ENCODE measurements around the gene PPM1G.
A peak's percentile ranks its signal among the peaks of the same experiment; 100 is the strongest.

The PPM1G gene

DNA sequence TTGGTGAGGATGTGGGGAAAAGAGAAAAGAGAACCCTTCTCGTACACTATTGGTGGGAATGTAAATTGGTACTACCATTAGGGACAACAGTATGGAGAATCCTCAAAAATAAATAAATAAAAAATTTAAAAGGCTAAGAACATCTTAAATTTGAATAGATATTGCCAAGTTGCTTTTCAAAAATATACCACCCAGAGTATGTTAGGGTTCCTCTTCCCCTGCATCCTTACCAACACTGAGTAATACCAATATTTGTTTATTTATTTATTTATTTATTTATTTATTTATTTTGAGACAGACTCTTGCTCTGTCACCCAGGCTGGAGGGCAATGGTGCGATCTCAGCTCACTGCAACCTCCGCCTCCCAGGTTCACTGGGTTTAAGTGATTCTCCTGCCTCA is 13.6 kb upstream of the PPM1G start:
- H3K27ac ChIP-seq = no peak overlapping the region
- H3K9me3 ChIP-seq (ENCODE audit: low read depth, low read length) = no peaks in the 10 kb centered on the region
- TF ChIP-seq POLR2AphosphoS5 (IDR thresholded peaks at IDR 0.05; ENCODE audit: borderline replicate concordance, low read depth, low read length) (no peak), EZH2 (IDR thresholded peaks at IDR 0.05) (no peak), FOXP2 (optimal IDR thresholded peaks at IDR 0.05; ENCODE audit: control extremely low read depth, extremely low read length, insufficient read depth) (no peak)
- no peak overlapping the region for H3K9ac ChIP-seq (ENCODE audit: insufficient read length)
- no peak overlapping the region for H3K4me3 ChIP-seq
- no peaks in the 10 kb centered on the region for H3K36me3 ChIP-seq (ENCODE audit: insufficient read depth, low read length)
- no peak for DNase-seq (ENCODE audit: low read depth, low spot score)

DNA sequence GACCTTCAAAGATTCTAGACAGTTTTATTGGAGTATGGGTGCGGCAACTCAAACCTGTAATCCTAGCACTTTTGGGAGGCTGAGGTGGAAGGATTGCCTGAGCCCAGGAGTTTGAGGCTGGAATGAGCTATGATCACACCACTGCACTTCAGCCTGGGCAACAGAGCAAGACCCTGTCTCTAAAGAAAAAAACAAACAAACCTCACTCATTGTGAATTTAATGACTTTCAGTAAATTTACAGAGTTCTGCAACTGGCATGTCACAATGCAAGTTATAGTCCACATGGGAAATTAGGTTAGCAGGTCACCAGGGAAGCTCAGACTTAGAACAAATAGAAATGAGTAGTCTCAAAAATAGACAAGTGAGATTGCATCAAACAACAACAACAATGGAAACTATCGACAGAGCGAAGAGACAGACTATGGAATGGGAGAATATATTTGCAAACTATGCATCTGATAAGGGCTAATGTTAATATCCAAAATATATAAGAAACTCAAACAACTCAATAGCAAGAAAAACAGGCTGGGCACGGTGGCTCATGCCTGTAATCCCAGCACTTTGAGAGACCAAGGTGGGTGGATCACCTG is 12.4 kb upstream of the PPM1G start:
- DNase-seq (ENCODE audit: low read depth, low spot score) = no peak
- no peaks in the 10 kb centered on the region for H3K9me3 ChIP-seq (ENCODE audit: low read depth, low read length)
- no peaks in the 10 kb centered on the region for H3K36me3 ChIP-seq (ENCODE audit: insufficient read depth, low read length)
- H3K4me3 ChIP-seq = no peak overlapping the region
- H3K27ac ChIP-seq = no peak overlapping the region
- no peak overlapping the region for H3K9ac ChIP-seq (ENCODE audit: insufficient read length)
- TF ChIP-seq EZH2 (IDR thresholded peaks at IDR 0.05) = no peak

DNA sequence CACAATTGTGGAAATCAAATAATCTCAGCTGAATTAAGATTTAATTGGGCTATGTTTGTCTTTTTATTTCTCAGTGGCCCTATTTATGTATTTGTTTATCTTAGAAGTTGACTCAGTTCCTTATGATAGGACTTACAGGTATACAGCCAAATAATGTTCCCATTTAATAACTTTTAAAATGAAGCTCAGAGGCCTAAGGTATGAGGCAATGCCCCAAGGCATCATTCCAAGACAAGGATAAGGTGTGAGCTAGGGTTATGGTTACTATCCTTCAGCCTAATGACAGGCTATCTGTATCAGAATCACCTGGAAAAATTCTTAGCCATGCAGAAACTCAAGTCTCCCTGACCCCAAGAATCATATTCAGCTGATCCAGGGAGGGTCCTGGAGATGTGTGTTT is 11.6 kb upstream of the PPM1G start:
- Histone ChIP-seq H3K27ac (no peak overlapping the region), H3K36me3 (ENCODE audit: insufficient read depth, low read length) (no peaks in the 10 kb centered on the region), H3K9me3 (ENCODE audit: low read depth, low read length) (no peaks in the 10 kb centered on the region), H3K9ac (ENCODE audit: insufficient read length) (no peak overlapping the region), H3K4me3 (no peak overlapping the region)
- TF ChIP-seq EZH2 (IDR thresholded peaks at IDR 0.05) (no peak), FOXP2 (optimal IDR thresholded peaks at IDR 0.05; ENCODE audit: control extremely low read depth, extremely low read length, insufficient read depth) (no peak), POLR2AphosphoS5 (IDR thresholded peaks at IDR 0.05; ENCODE audit: borderline replicate concordance, low read depth, low read length) (no peak)
- DNase-seq (ENCODE audit: low read depth, low spot score) = no peak

DNA sequence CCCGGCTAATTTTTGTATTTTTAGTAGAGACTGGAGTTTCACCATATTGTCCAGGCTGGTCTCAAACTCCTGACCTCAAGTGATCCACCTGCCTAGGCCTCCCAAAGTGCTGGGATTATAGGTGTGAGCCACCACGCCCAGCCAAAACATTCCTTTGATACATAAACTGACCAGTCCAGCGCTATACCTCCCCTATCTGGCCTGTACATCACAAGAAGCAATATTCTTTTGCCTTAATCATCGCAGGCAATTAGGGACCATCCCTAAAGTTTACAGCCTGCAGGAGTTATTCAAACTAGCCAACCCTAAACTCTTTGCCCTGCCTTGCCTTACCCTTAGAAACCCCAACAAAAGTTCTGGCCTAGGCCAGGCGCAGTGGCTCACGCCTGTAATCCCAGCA is 6.8 kb upstream of the PPM1G start:
- Histone ChIP-seq H3K36me3 (ENCODE audit: insufficient read depth, low read length) (no peaks in the 10 kb centered on the region), H3K9me3 (ENCODE audit: low read depth, low read length) (no peaks in the 10 kb centered on the region), H3K9ac (ENCODE audit: insufficient read length) (no peak overlapping the region), H3K27ac (no peak overlapping the region), H3K4me3 (no peak overlapping the region)
- no peak for TF ChIP-seq POLR2AphosphoS5 (IDR thresholded peaks at IDR 0.05; ENCODE audit: borderline replicate concordance, low read depth, low read length)
- no peak for TF ChIP-seq FOXP2 (optimal IDR thresholded peaks at IDR 0.05; ENCODE audit: control extremely low read depth, extremely low read length, insufficient read depth)
- TF ChIP-seq EZH2 (IDR thresholded peaks at IDR 0.05) = no peak
- DNase-seq (ENCODE audit: low read depth, low spot score) = no peak

GRCh38 chr2:27412419-27413152 is 3.2 kb upstream of the PPM1G start:
- no peak overlapping the region for H3K9ac ChIP-seq (ENCODE audit: insufficient read length)
- H3K36me3 ChIP-seq (ENCODE audit: insufficient read depth, low read length) = peaks cover 1% of the 10 kb centered on the region; the same call in 1 of the 2 replicates
- DNase-seq (ENCODE audit: low read depth, low spot score) = no peak
- no peak overlapping the region for H3K4me3 ChIP-seq
- H3K27ac ChIP-seq = no peak overlapping the region
- no peaks in the 10 kb centered on the region for H3K9me3 ChIP-seq (ENCODE audit: low read depth, low read length)
- TF ChIP-seq FOXP2 (optimal IDR thresholded peaks at IDR 0.05; ENCODE audit: control extremely low read depth, extremely low read length, insufficient read depth) = no peak

GRCh38 chr2:27408601-27409320 is 630 bp downstream of the PPM1G start:
- TF ChIP-seq EZH2 (IDR thresholded peaks at IDR 0.05) (no peak), POLR2AphosphoS5 (IDR thresholded peaks at IDR 0.05; ENCODE audit: borderline replicate concordance, low read depth, low read length) (no peak), FOXP2 (optimal IDR thresholded peaks at IDR 0.05; ENCODE audit: control extremely low read depth, extremely low read length, insufficient read depth) (no peak)
- no peak for DNase-seq (ENCODE audit: low read depth, low spot score)
- Histone ChIP-seq H3K9ac (ENCODE audit: insufficient read length) (peak overlapping the region; percentile 86), H3K36me3 (ENCODE audit: insufficient read depth, low read length) (peaks cover 11% of the 10 kb centered on the region), H3K9me3 (ENCODE audit: low read depth, low read length) (no peaks in the 10 kb centered on the region), H3K27ac (no peak overlapping the region), H3K4me3 (peak overlapping the region; percentile 94)

- no peaks in the 10 kb centered on the region for H3K9me3 ChIP-seq (ENCODE audit: low read depth, low read length)
- DNase-seq (ENCODE audit: low read depth, low spot score) = no peak
- H3K36me3 ChIP-seq (ENCODE audit: insufficient read depth, low read length) = peaks cover 11% of the 10 kb centered on the region
- peak overlapping the region; percentile 94 for H3K4me3 ChIP-seq
- TF ChIP-seq POLR2AphosphoS5 (IDR thresholded peaks at IDR 0.05; ENCODE audit: borderline replicate concordance, low read depth, low read length) (no peak), FOXP2 (optimal IDR thresholded peaks at IDR 0.05; ENCODE audit: control extremely low read depth, extremely low read length, insufficient read depth) (no peak), EZH2 (IDR thresholded peaks at IDR 0.05) (no peak)
- H3K27ac ChIP-seq = no peak overlapping the region
- H3K9ac ChIP-seq (ENCODE audit: insufficient read length) = peak overlapping the region; percentile 86
Observed at GRCh38 chr2:27407798-27408491, 1.4 kb downstream of the PPM1G start.

Data from SK-N-MC (cell line).